Measurements from ENCODE around the gene CSNK1D. TPM values are rescaled to one million over a fixed set of nuclear protein-coding genes. Genes with fewer than 3 reads are reported as not detected.
"Not testable (repeated sequence)": the region's sequence is repeated elsewhere in the genome, so short reads cannot be mapped to it uniquely, and the experiment has no call there.

The CSNK1D gene
- polyA plus RNA-seq, 5 donors = 89.6 to 138 (median 108) TPM

DNA sequence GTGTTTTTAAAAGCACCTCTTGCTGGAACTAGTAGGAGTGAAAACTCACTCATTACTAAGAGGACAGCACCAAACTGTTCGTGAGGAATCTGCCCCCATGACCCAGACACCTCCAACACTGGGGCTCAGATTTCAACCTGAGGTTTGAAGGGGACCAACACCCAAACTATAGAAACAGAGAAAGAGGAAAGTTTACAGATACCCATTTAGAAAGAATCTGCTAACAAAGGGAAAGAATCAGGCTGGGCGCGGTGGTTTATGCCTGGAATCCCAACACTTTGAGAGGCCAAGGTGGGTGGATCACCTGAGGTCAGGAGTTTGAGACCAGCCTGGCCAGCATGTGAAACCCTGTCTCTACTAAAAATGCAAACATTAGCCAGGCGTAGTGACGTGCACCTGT, 3.4 kb upstream of the CSNK1D start:
- DNase-seq = no peak

DNA sequence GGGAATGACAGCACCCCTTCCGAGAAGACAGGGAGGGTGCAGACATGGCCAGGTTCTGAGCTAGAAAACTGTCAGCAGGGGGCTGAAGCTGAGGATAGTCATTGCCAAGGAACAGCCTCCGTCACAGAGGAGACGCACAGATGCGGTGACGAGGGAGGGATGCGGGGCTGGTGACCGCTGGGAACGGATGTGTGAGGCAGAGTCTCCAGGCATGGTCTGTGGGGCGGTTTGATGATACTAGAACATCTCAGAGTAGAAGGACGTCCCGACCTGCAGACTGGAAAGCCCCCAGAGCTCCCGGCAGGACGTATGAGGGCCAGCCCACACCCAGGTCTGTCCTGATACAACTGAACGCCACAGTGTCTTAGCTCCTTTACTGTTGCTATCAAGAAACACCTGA, 1.8 kb upstream of the CSNK1D start:
- DNase-seq = no peak

DNA sequence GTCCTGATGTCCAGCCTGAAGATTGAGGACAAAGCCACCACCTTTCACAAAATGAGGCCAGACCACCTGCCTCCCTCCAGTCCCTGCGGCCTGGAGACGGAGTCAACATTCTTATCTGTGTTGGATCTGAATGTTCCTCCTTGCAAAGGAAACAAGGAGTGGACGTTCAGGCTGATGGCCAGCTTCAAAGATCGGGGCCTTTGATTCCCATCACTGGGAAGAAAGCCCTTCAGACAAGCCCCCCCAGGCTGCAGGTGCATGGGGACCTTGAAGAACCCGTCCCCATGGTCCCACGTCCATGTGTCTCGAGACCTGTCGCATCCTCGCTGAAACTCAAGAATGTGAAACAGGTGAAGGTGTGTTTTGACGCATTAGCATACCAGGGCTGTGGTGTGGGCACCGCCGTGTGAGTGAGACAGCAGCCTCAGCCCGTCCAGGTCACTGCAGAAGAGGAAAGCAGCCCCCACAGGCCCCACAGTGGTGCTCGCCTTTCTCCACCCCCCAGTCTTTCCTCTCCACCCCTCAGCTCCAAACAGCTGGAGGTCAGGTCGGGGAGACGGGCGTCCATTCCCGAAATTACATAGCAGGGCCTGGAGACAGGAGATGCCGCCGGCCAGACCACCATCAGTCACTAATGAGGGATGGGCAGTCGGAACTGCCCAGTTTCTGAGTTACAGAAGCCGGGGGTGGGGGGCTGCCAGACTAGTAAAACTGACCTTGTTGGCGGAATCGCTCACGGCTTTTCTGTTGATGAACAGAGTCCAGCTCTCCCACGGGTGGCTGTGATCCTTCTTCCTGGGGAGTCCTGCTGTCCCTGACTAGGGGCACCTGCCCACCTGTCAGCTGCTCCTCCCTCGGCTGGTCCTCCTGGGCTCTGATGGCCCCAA, 877 bp upstream of the CSNK1D start:
- DNase-seq = no peak

GRCh38 chr17:82272495-82273326, 789 bp downstream of the CSNK1D start:
- DNase-seq = no peak

DNA sequence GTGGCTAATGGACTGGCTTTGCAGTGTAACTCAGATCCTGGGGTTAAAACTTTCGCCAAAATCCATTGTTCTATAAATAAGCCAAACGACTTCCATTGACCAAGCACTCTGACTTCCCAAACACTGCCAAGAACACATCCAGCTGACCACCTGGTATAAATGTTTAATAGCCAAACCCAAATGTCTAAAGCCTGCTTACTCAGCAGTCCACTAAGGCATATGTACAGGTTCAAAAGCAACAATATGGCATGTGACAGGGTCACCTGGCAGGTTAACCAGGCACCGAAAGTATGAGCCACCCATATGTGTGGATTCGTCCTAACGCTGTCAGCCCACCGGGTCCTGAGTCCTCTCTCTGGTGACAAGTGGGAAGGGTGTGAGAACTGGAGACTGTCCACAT, 2.1 kb downstream of the CSNK1D start:
- no peak for DNase-seq

GRCh38 chr17:82270651-82271050, 2.8 kb downstream of the CSNK1D start:
- DNase-seq = no peak

GRCh38 chr17:82269882-82270500, 3.5 kb downstream of the CSNK1D start:
- no peak for DNase-seq

DNA sequence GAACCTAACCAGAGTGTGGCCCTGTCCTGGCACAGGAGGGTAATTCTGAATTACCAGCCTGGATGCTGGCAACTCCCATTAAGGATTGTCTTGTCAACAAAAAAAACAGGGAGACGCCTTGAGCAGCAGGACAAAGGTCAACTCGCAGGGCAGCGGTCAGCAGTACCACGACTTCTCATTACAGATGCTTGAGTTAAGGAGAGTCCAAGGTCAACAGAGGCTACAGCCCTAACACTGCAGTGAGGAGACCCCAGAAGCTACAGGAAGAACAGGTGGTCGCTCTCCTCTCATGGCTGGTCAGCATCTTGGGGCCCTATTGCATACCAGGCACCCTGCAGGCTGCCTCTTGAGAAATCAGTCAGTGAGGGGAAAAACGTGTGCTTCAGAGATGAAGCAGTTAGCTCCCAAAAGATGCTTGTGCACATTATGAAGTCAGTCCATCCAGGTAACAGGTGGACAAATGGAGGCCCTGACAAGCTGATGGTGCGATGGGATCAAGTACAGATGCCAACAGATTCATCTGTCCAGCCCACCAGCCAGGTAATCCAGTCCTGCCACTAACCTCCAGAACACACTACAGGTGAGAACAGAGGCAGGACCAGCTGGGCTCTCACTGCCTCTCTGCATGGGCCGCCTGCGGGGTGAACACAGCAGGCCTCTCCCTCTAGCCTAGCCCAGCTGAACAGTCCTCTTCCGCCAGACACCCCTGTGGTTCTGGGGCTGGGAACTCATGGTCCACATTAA, 4.2 kb downstream of the CSNK1D start:
- DNase-seq = no peak

DNA sequence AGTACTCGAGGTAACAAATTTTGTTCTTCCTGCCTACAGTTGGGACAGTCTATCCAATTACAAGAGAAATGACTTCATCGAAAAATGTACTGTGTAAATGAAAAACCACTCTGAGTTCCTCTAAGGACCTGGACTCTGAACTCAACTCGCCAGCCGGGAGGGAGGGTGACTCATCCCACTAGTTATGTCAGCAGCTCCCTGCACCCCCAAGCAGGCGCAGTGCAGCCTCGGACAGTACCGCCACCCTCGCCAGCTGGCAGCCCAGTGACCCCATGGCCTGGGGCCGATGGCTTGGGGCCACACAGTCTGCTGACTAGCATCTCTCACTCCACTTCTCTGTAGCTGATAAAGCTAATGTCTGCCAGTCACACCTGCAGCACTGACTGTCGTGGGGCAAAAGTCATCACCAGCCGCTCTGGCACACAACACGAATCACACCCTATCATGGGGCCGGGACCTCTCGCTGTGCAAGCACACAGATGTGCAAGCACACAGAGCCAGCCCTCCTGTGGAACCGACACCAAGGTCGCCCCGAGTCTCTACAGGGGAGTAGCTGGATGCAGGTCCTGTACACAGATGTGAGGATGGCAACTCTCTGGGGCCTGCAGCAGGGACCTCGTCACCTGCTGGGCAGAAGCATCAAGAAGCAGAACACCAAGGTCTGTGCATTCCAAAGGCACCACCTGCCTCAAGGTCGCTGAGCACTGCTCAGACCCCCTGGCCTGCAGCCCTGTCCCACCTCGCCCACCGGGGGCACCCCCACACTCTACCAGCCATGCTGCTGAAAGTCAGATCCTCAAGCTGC, 5.7 kb downstream of the CSNK1D start:
- peak in 1 of 2 donors; percentile 39 for DNase-seq

- no peak for DNase-seq
These were observed 7.4 kb downstream of the CSNK1D start for GRCh38 chr17:82266142-82266541.

DNA sequence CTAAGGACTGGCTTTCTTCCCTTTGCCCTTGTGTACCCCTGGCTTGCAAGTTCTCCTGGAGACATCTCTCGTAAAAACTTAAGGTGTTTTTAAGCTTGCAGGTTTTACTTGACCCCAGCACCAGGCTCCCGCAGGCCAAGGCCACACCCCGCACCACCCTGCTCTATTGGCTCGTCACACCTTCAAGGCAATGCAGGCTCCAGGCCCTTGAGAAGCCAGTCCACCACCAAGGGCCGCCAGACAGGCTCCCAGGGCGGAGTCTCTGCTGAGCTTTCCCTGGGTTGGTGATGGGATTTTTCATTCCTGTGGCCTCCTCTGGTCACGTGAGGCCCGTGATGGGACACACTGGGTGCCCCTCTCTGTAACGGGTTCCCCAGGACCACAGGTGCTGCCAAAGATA, 9.9 kb downstream of the CSNK1D start:
- no peak for DNase-seq

DNA sequence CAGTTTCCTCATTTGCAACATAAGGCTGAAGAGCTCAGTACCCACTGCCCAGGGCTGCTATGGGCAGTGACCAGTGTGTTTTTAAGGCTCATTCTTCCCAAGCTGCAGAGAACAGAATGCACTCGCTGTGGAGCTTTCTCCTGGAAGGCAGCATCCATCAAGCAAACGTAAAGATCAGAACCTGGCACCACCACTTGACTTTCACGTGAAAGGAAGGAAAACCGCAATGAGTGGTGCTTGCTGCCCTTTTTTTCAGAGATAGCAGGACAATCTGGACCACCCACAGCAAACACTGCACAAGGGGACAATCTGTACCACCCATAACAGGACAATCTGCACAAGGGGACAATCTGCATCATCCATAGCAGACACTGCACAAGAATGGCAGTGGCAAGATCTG, 11.2 kb downstream of the CSNK1D start:
- no peak for DNase-seq

- not testable (repeated sequence) for DNase-seq
These were observed 13.2 kb downstream of the CSNK1D start for GRCh38 chr17:82259972-82260961.

- no peak for DNase-seq
These were observed 14.9 kb downstream of the CSNK1D start for GRCh38 chr17:82258555-82258954.

DNA sequence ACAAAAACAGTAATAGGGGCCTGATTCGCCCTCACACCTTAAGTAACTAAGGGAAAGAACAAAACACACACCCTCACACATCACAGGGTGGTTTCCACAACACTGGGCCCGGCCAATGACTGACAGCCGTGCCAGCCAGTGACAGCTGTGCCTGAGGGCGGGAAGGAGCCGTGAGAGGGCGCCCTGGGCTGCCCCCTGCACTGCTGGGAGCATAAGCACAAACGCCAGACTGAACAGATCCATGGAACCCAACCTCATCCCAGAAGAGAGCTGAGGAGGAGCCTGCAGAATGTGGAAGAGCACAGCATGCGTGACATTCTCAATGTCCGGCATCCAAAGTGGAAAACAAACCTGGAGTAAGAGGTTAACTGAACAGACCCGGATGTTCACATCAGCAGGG, 16.0 kb downstream of the CSNK1D start:
- DNase-seq = no peak

GRCh38 chr17:82256242-82256885, 17.1 kb downstream of the CSNK1D start:
- no peak for DNase-seq

DNA sequence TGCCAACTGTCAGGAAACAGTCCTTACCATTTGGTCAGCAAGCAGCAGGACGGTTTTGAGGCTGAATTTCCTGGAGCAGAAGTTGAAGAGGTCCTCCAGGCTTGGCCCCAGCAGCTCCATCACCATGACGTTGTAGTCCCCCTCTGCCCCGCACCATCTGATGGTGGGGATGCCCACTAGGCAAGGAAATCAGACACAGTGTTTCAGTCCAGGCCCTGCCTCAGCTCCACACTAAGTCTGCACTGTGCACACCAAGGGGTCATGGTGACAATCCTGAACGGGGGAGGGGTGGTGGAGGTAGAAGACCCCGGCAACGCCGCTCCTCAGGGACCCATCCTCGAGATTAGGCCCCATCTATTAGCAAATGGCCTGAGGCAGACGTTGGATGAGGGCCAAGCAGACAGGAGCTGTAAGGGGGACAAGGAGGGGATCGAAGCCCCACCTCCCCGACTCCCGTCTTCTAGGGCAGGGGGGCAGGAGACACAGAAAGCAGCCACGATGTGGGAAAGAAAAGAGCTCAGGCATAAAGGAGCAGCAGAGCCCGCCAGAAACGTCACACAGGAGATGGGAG, 18.0 kb downstream of the CSNK1D start:
- DNase-seq = no peak

DNA sequence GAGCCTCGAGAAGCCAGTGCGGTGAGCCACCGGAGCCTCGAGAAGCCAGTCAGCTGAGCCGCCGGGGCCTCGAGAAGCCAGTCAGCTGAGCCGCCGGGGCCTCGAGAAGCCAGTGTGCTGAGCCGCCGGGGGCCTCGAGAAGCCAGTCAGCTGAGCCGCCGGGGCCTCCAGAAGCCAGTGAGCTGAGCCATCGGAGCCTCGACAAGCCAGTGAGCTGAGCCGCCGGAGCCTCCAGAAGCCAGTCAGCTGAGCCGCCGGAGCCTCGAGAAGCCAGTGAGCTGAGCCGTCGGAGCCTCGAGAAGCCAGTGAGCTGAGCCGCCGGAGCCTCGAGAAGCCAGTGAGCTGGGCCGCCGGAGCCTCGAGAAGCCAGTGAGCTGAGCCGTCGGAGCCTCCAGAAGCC, 18.8 kb downstream of the CSNK1D start:
- not testable (repeated sequence) for DNase-seq

GRCh38 chr17:82254096-82254495, 19.4 kb downstream of the CSNK1D start:
- DNase-seq = not testable (repeated sequence)

Measured in right lung (tissue), 5 donors.